Coronary artery (tissue), 2 donors: ENCODE results near the gene IFNG.

Experiments
- DNase-seq: peaks from one replicate; pipeline ENCODE4 v3.0.0-alpha.2; 2017; ENCODE audit warnings: low spot score
- H3K27ac ChIP-seq, 2 donors: fragments of 200-600 bp; sonication (generic); one replicate each; pipeline ENCODE4 v1.5.1; 2016 to 2019
- H3K4me3 ChIP-seq: fragments of 200-600 bp; sonication (generic); 2 replicates; pipeline ENCODE4 v1.5.1; 2016; ENCODE audit warnings: mild to moderate bottlenecking, moderate library complexity
- CTCF ChIP-seq: fragments of 200-600 bp; sonication (generic); IDR thresholded peaks from one replicate; pipeline ENCODE4 v1.5.1; 2019; ENCODE audit warnings: antibody characterized with exemption

The IFNG gene

GRCh38 chr12:68198507-68199086 lies 39.1 kb upstream of the IFNG start:
- H3K27ac ChIP-seq, result no peak overlapping the region
- H3K4me3 ChIP-seq, result no peak overlapping the region
- DNase-seq, result no peak
- TF ChIP-seq CTCF, result no peak

- no peak for DNase-seq
- Histone ChIP-seq H3K4me3 (no peak overlapping the region), H3K27ac (no peak overlapping the region)
- no peak for TF ChIP-seq CTCF
Observed at GRCh38 chr12:68190301-68190700, 30.8 kb upstream of the IFNG start.

DNA sequence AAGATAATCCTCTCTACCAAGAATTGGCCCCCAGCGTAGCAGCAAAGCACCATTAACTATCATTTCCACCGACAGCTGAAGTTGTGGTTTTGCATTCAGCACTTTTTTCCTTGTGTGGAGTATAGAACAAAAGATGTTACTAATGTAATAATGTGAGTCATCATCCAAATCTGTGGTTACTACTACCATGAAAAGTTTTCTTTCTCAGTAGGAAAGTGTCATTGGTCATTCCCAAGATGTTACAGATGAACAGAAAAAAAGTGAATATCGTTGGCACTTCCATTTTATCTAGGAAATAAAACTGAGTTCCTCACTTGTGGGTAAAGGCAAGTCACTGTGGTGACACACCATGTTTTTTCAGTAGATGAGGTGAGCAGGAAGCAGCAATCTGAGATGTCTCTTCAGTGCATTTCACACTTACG lies 30.3 kb upstream of the IFNG start:
- no peak overlapping the region for H3K27ac ChIP-seq
- no peak overlapping the region for H3K4me3 ChIP-seq
- no peak for TF ChIP-seq CTCF
- no peak for DNase-seq

DNA sequence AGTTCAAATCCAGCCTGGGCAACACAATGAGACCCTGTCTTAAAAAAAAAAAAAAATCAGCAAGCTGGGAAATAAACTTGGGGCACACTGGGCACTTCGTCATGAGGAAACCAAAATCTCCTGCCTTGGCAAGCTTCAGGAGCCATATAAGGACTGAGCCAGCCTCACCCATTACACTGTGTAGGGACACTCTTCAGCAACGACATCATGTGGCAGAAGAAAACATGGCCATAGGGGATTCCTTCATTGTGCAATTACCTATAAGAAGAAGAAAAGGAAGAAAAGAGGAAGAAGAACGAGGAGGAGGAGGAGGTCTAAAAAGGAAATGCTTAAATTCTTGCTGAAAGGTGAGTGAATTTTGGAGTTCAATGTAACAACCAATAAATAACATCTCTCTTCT lies 26.1 kb upstream of the IFNG start:
- no peak for TF ChIP-seq CTCF

DNA sequence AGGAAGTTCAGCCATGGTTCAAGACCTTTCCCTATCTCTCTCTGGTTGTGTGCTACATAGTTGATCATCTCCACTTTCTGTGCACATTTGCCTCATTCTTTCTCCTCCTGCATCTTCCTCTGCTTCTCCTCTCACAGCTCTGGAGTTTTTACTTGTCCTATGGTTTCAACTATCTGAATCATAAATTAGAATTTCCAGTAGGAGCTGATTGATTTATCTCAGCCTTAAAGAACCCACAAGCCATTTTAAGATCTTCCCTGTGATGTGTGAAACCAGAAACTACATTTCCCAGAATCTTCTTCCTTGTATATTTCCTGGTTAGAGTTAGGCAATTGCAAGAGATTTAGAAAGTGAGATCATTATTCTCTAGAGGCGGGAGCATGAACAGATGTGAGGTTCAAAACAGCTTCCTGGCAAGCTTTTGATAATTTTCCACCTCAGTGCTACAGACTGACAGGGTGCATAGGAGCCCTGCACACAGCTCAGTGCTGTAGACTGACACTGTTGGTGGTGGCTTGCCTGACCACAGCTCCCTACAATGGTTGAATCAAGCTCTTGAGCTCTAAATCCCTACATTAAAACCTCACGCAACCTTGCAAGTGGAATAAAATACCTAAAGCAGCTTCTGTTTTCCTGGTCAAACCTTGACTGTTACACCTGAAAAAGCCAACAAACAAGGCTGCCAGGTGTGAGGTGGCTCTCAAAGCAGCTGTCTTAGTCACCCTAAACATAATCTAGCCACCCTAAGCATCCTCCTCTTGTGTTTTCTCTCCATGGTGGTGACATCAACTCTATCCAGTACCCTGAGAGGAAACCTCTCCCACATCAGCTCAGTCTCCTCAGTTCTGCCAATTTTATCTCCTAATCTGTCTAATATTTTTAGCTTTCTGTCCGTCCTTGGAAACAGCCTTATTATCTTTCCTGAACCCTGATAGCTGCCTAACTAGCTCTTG lies 21.5 kb upstream of the IFNG start:
- DNase-seq, result no peak
- H3K4me3 ChIP-seq, result no peak overlapping the region
- no peak overlapping the region for H3K27ac ChIP-seq
- no peak for TF ChIP-seq CTCF

More for the DNA sequence above, 26.1 kb upstream of the IFNG start:
- no peak for DNase-seq
- H3K27ac ChIP-seq, result no peak overlapping the region
- no peak overlapping the region for H3K4me3 ChIP-seq

GRCh38 chr12:68178774-68179439 lies 19.4 kb upstream of the IFNG start:
- no peak overlapping the region for H3K27ac ChIP-seq
- TF ChIP-seq CTCF, result no peak
- H3K4me3 ChIP-seq, result no peak overlapping the region
- no peak for DNase-seq
